Measurements from ENCODE around the gene TSC22D4.
A peak's percentile ranks its signal among the peaks of the same experiment; 100 is the strongest.

Gene TSC22D4

GRCh38 chr7:100484673-100485045, 5.6 kb upstream of the TSC22D4 start:
- TF ChIP-seq CTCF (IDR thresholded peaks at IDR 0.05; ENCODE audit: unreplicated experiment in 3 of 3): no peak
- Mint-ChIP-seq H3K4me3 (peak overlapping the region; percentile 77 to 85 (median 84)), H3K27me3 (ENCODE audit: low read depth) (peaks cover 3% of the 10 kb centered on the region), H3K9me3 (no peaks in the 10 kb centered on the region), H3K36me3 (ENCODE audit: low read depth) (no peaks in the 10 kb centered on the region), H3K27ac (peak overlapping the region; percentile 40 to 67 (median 51)), H3K4me1 (peaks cover 26% of the 10 kb centered on the region)

GRCh38 chr7:100483722-100484672, 5.0 kb upstream of the TSC22D4 start, which contains the start of gene NYAP1:
NYAP1 (plus strand) TSS chr7:100483927; CDS start chr7:100485312, 1,385 bp downstream.
- TF ChIP-seq CTCF (IDR thresholded peaks at IDR 0.05; ENCODE audit: unreplicated experiment in 3 of 3): no peak
- Mint-ChIP-seq H3K36me3 (ENCODE audit: low read depth) (no peaks in the 10 kb centered on the region), H3K9me3 (no peaks in the 10 kb centered on the region), H3K4me1 (peaks cover 31% of the 10 kb centered on the region), H3K27ac (peak within 1 kb of the TSS; percentile 73 to 86 (median 74)), H3K27me3 (ENCODE audit: low read depth) (peaks cover 3% of the 10 kb centered on the region), H3K4me3 (peak within 1 kb of the TSS; percentile 92 to 94 (median 93))

- peak overlapping the region in 2 of 3 experiments; percentile 73 to 74 for H3K27ac Mint-ChIP-seq
- H3K27me3 Mint-ChIP-seq (ENCODE audit: low read depth): peaks cover 3% of the 10 kb centered on the region
- peaks cover 34% of the 10 kb centered on the region for H3K4me1 Mint-ChIP-seq
- peak; percentile 93 to 98 (median 94) for TF ChIP-seq CTCF (IDR thresholded peaks at IDR 0.05; ENCODE audit: unreplicated experiment in 3 of 3)
- no peaks in the 10 kb centered on the region for H3K36me3 Mint-ChIP-seq (ENCODE audit: low read depth)
- no peaks in the 10 kb centered on the region for H3K9me3 Mint-ChIP-seq
- peak overlapping the region; percentile 92 to 94 (median 93) for H3K4me3 Mint-ChIP-seq
These were observed 4.2 kb upstream of the TSC22D4 start for GRCh38 chr7:100483090-100483721.

GRCh38 chr7:100482728-100483089, 3.7 kb upstream of the TSC22D4 start:
- Mint-ChIP-seq H3K9me3 (no peaks in the 10 kb centered on the region), H3K27ac (peak overlapping the region; percentile 73 to 86 (median 74)), H3K4me3 (peak overlapping the region; percentile 92 to 94 (median 93)), H3K4me1 (peaks cover 34% of the 10 kb centered on the region), H3K27me3 (ENCODE audit: low read depth) (peaks cover 3% of the 10 kb centered on the region), H3K36me3 (ENCODE audit: low read depth) (no peaks in the 10 kb centered on the region)
- no peak for TF ChIP-seq CTCF (IDR thresholded peaks at IDR 0.05; ENCODE audit: unreplicated experiment in 3 of 3)

- TF ChIP-seq CTCF (IDR thresholded peaks at IDR 0.05; ENCODE audit: unreplicated experiment in 3 of 3): no peak
- peak overlapping the region; percentile 43 to 81 (median 64) for H3K27ac Mint-ChIP-seq
- H3K36me3 Mint-ChIP-seq (ENCODE audit: low read depth): peaks cover 3% of the 10 kb centered on the region
- peaks cover 40% of the 10 kb centered on the region for H3K4me1 Mint-ChIP-seq
- H3K9me3 Mint-ChIP-seq: no peaks in the 10 kb centered on the region
- H3K27me3 Mint-ChIP-seq (ENCODE audit: low read depth): peaks cover 3% of the 10 kb centered on the region
- H3K4me3 Mint-ChIP-seq: peak overlapping the region; percentile 66 to 82 (median 67)
These were observed 2.5 kb upstream of the TSC22D4 start for GRCh38 chr7:100481466-100481865.

Measured in nephron (organoid).